GM19395 (cell line): ENCODE measurements around the gene COPZ1.
"Not testable (repeated sequence)": the region's sequence is repeated elsewhere in the genome, so short reads cannot be mapped to it uniquely, and the experiment has no call there.

Experiments used
- ATAC-seq: cut with Tn5 transposase; IDR thresholded peaks from one replicate; pipeline ENCODE4 v1.9.1; 2021; ENCODE audit warnings: mild to moderate bottlenecking, moderate library complexity; ENCODE audit not compliant: unreplicated experiment

Gene COPZ1

GRCh38 chr12:54294152-54294952, 30.6 kb upstream of the COPZ1 start:
- ATAC-seq = peak; percentile 49

DNA sequence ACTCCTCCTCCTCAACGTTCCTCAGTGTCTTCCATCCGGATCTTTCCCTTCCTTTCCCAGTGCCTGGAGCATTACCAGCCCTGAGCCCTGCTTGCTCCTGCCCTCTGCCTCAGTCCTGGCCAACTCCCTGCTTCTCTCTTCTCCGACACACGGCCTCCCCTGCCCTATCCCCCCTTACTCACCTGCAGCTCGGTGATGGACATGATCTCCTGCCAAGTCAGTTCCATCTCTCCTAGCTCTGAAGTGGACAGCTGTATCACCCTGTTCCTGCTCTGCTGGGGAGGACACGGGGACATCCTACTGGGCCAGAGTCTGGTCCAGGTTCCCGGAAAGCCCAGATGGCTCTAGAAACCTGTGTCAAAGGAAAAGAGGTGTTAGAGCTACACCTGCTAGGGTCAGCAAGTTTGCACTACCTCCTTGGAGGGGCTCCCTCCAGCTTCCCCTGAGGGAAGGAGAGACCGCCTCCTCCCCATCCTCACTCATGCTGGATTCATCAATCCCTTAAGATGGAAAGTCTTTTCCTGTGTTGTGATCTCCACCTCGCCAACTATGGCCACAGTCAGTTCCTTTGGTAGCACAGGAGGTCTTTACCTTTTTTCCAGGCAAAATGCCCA, 29.9 kb upstream of the COPZ1 start:
- no peak for ATAC-seq

- ATAC-seq = no peak
Observed at GRCh38 chr12:54296393-54297099, 28.4 kb upstream of the COPZ1 start.

DNA sequence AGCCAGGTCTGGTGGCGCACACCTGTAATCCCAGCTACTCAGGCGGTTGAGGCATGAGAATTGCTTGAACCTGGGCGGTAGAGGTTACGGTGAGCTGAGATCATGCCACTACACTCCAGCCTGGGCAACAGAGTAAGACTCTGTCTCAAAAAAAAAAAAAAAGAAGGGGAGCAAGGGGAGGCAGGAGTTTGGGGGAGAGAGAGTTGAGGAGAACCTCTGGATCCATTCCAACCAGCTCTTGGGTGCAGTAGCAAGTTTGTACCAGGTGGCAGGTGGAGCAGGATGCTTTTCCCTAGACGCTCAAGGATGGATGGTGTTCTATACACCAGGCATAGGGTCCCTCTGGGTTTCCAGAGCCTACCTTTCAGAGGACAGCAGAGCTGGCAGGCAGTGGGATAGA, 26.0 kb upstream of the COPZ1 start:
- ATAC-seq = no peak

GRCh38 chr12:54299515-54300224, 25.3 kb upstream of the COPZ1 start:
- no peak for ATAC-seq

DNA sequence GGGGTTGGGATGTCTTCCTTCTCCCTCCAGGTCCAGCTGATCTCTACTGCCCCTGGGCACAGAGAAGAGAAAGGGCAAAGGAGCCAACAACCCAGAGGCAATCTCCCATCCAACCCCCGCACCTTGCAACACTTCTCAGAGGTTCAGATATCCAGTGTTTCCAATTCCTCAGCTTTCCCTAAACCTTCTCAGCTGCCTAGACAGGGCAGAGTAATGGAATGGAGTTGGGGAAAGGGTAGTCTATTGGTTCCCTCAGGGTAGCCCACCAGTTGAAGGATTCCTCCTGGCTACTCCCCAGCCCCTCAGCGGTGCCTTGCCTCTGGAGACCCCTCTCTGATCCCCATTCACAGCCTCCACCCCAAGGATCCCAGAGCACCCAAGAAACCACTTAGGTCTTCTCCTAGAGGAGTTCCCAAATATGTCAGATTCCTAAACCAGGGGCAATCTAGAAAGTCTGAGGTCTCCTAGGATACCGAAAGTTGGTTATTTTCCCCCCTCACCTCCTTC, 24.7 kb upstream of the COPZ1 start:
- ATAC-seq = no peak

- ATAC-seq = no peak
Observed at GRCh38 chr12:54300732-54301427, 24.1 kb upstream of the COPZ1 start, which contains the start of gene NFE2. NFE2 (minus strand) TSS chr12:54301015; CDS start chr12:54295248, 5,767 bp downstream.

DNA sequence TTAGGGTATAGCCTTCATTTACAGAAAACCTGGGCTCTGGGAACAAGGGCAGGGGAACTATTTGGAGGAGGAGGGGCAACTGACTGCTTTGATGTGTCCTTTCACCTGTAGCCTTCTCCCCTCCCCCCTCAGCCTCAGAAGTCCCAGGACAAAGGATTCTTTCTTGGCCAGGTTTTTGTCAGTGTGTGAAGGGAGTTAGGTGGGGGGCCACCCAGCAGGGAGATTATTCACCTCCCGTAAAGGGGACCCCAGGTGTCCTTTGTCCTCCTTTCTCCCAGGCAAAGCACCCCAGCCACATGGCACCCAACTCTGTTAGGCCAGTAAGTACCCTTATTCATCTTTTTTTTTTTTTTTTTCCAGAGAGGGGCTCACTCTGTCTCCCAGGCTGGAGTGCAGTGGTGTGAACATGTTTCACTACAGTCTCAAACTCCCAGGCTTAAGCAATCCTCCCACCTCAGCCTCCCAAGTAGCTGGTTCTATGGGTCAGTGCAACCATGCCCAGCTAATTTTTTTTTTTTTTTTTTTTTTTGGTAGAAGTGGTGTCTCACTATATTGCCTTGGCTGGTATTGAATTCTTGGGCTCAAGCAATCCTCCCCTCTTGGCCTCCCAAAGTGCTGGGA, 23.4 kb upstream of the COPZ1 start:
- no peak for ATAC-seq

- no peak for ATAC-seq
Observed at GRCh38 chr12:54303640-54304039, 21.3 kb upstream of the COPZ1 start.

DNA sequence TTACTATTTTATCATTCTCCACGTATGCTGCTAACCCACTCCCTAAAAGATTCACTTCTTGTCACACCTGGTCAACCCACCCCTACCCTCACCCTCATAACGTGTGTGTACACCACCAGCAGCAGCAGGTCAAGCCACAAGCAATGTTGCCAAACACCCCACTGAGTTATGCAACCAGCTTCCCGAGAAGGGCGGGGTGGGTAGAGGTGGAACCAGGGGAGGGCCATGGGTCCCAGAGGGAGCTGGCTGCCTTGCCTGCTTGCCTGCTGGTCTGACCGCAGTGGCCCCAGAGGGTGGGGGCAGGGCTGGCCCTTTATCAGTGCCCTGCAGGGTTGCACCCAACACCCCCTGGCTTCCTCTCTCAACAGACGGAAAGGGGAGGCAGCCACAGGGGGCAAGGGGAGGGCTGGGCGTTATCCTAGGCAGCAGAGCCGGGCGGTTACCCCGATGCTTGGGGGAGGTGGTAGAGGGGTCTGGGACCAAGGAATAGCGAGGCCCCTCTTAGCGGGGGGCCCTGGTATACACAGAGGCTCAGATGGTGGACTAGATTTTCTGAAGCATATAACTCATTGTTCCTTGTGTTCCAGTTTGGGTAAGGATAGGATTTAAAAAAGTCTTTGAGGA, 20.6 kb upstream of the COPZ1 start:
- ATAC-seq = no peak

GRCh38 chr12:54306925-54307741, 17.8 kb upstream of the COPZ1 start:
- no peak for ATAC-seq

DNA sequence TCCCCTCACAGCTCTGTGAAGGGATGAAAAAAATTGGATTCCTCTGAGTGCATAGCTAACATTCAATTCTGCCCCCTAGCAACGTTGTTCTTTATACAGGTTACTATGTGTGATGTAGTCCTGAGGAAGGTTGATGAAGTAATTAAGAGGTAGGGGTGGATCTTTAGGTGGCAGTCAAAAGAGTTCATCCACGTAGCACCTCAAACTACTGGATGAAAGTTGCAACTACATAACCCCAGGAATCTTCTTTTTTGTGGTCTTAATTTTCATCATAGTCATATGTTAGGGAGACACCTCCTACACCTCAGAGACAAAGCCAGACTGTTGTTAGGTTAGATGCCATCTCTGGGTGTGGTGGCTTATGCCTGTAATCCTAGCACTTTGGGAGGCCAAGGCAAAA, 13.9 kb upstream of the COPZ1 start:
- no peak for ATAC-seq

DNA sequence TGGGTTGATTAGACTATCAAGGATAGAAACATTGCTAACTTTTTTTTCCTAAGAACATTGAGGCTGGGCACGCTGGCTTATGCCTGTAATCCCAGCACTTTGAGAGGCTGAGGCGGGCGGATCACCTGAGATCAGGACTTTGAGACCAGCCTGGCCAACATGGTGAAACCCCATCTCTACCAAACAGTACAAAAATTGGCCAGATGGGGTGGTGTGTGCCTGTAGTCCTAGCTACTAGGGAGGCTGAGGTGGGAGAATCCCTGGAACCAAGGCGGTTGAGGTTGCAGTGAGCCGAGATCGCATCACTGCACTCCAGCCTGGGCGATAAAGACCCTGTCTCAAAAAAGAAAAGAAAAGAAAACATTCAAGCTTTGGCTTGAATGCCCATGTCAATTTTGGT, 12.6 kb upstream of the COPZ1 start:
- not testable (repeated sequence) for ATAC-seq

GRCh38 chr12:54321363-54321762, 3.6 kb upstream of the COPZ1 start:
- no peak for ATAC-seq

- not testable (repeated sequence) for ATAC-seq
Observed at GRCh38 chr12:54325442-54326109, 645 bp downstream of the COPZ1 start.

- no peak for ATAC-seq
Observed at GRCh38 chr12:54328595-54329337, 3.8 kb downstream of the COPZ1 start.

GRCh38 chr12:54329759-54330158, 4.8 kb downstream of the COPZ1 start:
- no peak for ATAC-seq
